HFFc6 (cell line): ENCODE data around the gene SLC7A4. TPM values are rescaled to one million over a fixed set of nuclear protein-coding genes. Genes with fewer than 3 reads are reported as not detected.

Source experiments
- DNase-seq: peaks from one replicate; pipeline ENCODE4 v3.0.0-alpha.2; 2018
- H3K27ac Mint-ChIP-seq: 2 replicates; pipeline ENCODE4 v1.8.0; 2020; ENCODE audit warnings: mild to moderate bottlenecking, mixed read lengths
- H3K27me3 Mint-ChIP-seq: 2 replicates; pipeline ENCODE4 v1.8.0; 2021; ENCODE audit warnings: mild to moderate bottlenecking, moderate library complexity, mixed read lengths; ENCODE audit not compliant: insufficient read depth
- H3K36me3 Mint-ChIP-seq: 2 replicates; pipeline ENCODE4 v1.8.0; 2021; ENCODE audit warnings: low read depth, mixed read lengths
- H3K4me1 Mint-ChIP-seq: 2 replicates; pipeline ENCODE4 v1.8.0; 2020; ENCODE audit warnings: low read depth, mixed read lengths
- H3K4me3 Mint-ChIP-seq: 2 replicates; pipeline ENCODE4 v1.8.0; 2020; ENCODE audit warnings: mild to moderate bottlenecking, moderate library complexity, mixed read lengths
- H3K9me3 Mint-ChIP-seq: 2 replicates; pipeline ENCODE4 v1.8.0; 2020; ENCODE audit warnings: mild to moderate bottlenecking, mixed read lengths
- total RNA-seq, 6 experiments: library from RNA; stranded (reverse); fragmentation: NEBNext Ultra II Directional; extraction: Animal tissue kit (Norgen Biotek cat#: 25700); gene quantifications; 2 replicates in 1 of 6; 3 replicates in 5 of 6; pipeline ENCODE4 v1.2.3, GENCODE V29; 2021
- TF ChIP-seq, protein P1 (sequence below): fragments of 200-600 bp; sonication (generic); IDR thresholded peaks from 2 replicates; pipeline ENCODE4 v1.5.0; 2021; ENCODE audit warnings: antibody characterized with exemption, mild to moderate bottlenecking

SLC7A4 gene
- total RNA-seq, 6 experiments from 2014 or later, result 0.07 TPM; not detected in 5

- peaks cover 29% of the 10 kb centered on the region for H3K36me3 Mint-ChIP-seq
- peak within 1 kb of the TSS; percentile 95 for H3K4me3 Mint-ChIP-seq
- peak within 1 kb of the TSS; percentile 79 for H3K27ac Mint-ChIP-seq
- TF ChIP-seq, protein P1, sequence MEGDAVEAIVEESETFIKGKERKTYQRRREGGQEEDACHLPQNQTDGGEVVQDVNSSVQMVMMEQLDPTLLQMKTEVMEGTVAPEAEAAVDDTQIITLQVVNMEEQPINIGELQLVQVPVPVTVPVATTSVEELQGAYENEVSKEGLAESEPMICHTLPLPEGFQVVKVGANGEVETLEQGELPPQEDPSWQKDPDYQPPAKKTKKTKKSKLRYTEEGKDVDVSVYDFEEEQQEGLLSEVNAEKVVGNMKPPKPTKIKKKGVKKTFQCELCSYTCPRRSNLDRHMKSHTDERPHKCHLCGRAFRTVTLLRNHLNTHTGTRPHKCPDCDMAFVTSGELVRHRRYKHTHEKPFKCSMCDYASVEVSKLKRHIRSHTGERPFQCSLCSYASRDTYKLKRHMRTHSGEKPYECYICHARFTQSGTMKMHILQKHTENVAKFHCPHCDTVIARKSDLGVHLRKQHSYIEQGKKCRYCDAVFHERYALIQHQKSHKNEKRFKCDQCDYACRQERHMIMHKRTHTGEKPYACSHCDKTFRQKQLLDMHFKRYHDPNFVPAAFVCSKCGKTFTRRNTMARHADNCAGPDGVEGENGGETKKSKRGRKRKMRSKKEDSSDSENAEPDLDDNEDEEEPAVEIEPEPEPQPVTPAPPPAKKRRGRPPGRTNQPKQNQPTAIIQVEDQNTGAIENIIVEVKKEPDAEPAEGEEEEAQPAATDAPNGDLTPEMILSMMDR, result peak; percentile 75
- H3K27me3 Mint-ChIP-seq, result no peaks in the 10 kb centered on the region; the same call in 1 of the 2 replicates
- H3K9me3 Mint-ChIP-seq, result peaks cover 16% of the 10 kb centered on the region
- peak; percentile 72 for DNase-seq
- peaks cover 23% of the 10 kb centered on the region for H3K4me1 Mint-ChIP-seq
These were observed 50.4 kb downstream of the SLC7A4 start, which contains the start of gene LZTR1 for GRCh38 chr22:20981787-20982562. LZTR1 (plus strand) TSS chr22:20982297; CDS start chr22:20982372, 75 bp downstream.

GRCh38 chr22:20980938-20981722 lies 51.2 kb downstream of the SLC7A4 start:
- DNase-seq, result no peak
- H3K27ac Mint-ChIP-seq, result peak overlapping the region; percentile 79
- H3K27me3 Mint-ChIP-seq, result no peaks in the 10 kb centered on the region; the same call in 1 of the 2 replicates
- peaks cover 23% of the 10 kb centered on the region for H3K36me3 Mint-ChIP-seq
- H3K4me1 Mint-ChIP-seq, result peaks cover 23% of the 10 kb centered on the region
- peak overlapping the region; percentile 95 for H3K4me3 Mint-ChIP-seq
- H3K9me3 Mint-ChIP-seq, result peaks cover 16% of the 10 kb centered on the region
- TF ChIP-seq, protein P1, result no peak

- no peak overlapping the region for H3K4me3 Mint-ChIP-seq
- TF ChIP-seq, protein P1, result no peak
These were observed 51.8 kb downstream of the SLC7A4 start for GRCh38 chr22:20980523-20980922.

DNA sequence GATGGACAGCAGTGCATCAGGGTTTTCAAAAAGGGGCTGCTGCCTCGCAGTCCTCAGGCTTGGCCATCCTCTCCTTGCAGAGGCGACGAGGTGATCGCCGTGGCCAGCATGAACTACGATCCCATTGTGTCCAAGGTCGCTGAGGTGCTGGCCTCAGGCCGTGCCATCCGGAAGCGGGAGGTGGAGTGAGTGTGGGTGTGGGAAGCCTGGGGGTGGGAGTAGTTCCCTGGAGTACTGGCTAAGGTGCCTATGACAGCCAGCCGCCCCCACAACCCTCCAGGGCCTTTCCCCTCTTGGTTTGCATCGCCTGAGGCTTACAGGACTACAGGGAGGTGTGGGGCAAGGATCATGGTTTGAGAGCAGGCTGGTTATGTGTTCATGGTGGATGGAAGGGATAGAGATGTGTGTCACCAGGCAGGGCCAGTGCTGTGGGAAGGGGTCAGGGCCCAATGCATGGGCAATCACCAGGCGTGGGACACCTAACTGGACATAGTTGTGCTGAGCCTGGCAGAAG lies 52.4 kb downstream of the SLC7A4 start:
- peaks cover 2% of the 10 kb centered on the region for H3K27me3 Mint-ChIP-seq
- DNase-seq, result no peak
- no peak overlapping the region for H3K27ac Mint-ChIP-seq
- H3K9me3 Mint-ChIP-seq, result peaks cover 16% of the 10 kb centered on the region
- H3K4me1 Mint-ChIP-seq, result peaks cover 23% of the 10 kb centered on the region
- peaks cover 22% of the 10 kb centered on the region for H3K36me3 Mint-ChIP-seq
- no peak overlapping the region for H3K4me3 Mint-ChIP-seq
- TF ChIP-seq, protein P1, result no peak

More at GRCh38 chr22:20980523-20980922, 51.8 kb downstream of the SLC7A4 start:
- peaks cover 16% of the 10 kb centered on the region for H3K9me3 Mint-ChIP-seq
- no peak overlapping the region for H3K27ac Mint-ChIP-seq
- DNase-seq, result no peak
- H3K4me1 Mint-ChIP-seq, result peaks cover 23% of the 10 kb centered on the region
- H3K36me3 Mint-ChIP-seq, result peaks cover 22% of the 10 kb centered on the region
- no peaks in the 10 kb centered on the region; the same call in 1 of the 2 replicates for H3K27me3 Mint-ChIP-seq

DNA sequence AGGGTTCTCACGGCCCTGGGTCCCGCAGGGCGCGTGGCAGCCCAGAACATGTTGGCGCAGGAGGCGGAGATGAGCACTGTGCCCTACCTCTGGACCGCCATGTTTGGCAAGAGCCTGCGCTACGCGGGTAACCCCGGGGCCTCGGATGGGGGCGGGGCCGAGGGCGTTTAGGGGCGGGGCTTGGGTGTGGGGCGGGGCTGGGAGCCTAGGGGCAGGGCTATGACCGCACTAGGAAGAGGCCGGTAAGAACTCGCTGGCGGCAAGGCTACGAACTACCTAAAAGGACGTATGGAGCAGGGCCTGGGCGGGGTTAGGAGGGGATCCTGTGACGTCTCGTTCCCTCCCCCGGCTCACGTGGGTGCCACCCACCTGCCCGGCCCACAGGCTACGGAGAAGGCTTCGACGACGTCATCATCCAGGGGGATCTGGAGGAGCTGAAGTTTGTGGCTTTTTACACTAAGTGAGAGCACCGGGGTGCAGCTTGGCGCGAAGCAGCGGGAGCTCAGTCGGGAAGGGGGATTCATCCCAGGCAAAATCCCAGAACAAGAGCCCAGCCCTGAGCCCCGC lies 53.0 kb downstream of the SLC7A4 start:
- H3K9me3 Mint-ChIP-seq, result peaks cover 16% of the 10 kb centered on the region
- peaks cover 22% of the 10 kb centered on the region for H3K36me3 Mint-ChIP-seq
- no peak overlapping the region for H3K27ac Mint-ChIP-seq
- DNase-seq, result no peak
- H3K4me3 Mint-ChIP-seq, result peak overlapping the region; percentile 30; the same call in 1 of the 2 replicates
- TF ChIP-seq, protein P1, result no peak
- peaks cover 23% of the 10 kb centered on the region for H3K4me1 Mint-ChIP-seq
- H3K27me3 Mint-ChIP-seq, result peaks cover 3% of the 10 kb centered on the region
